SIG-M5 treated with dmso at 0.1 percent for 504 hours (cell line): ENCODE results near the gene NR6A1.

ENCODE experiments used
- DNase-seq: peaks from one replicate; lab custom pipeline; 2025; ENCODE audit not compliant: unreplicated experiment; lab: John Stamatoyannopoulos, UW

Gene NR6A1

DNA sequence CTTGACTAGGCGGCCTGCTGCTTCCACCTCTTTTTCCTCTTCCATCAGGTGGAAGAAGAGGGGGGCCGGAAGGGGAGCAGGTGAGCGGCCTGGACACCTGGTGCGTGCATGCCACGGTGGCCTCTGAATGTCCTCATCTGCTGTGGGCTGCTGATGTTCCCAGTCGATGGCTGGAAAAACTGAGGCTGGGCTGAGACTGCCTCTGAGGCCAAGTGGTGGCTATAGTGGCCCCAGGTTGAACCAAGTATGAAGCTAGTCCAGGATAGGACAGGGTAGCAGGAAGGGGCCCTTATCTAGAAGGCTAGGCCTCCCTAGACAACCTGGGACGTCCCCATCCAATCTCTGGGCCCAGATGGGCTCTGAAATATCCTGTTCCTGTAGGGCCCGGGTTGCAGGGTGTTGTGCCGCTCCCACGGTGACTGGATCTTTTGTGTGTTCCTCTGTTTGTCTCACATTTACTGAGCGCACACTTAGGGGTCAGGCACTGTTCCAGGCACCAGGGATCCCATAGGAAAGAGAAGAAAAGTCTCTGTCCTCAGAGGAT is 263.2 kb downstream of the NR6A1 start:
- DNase-seq, result no peak

DNA sequence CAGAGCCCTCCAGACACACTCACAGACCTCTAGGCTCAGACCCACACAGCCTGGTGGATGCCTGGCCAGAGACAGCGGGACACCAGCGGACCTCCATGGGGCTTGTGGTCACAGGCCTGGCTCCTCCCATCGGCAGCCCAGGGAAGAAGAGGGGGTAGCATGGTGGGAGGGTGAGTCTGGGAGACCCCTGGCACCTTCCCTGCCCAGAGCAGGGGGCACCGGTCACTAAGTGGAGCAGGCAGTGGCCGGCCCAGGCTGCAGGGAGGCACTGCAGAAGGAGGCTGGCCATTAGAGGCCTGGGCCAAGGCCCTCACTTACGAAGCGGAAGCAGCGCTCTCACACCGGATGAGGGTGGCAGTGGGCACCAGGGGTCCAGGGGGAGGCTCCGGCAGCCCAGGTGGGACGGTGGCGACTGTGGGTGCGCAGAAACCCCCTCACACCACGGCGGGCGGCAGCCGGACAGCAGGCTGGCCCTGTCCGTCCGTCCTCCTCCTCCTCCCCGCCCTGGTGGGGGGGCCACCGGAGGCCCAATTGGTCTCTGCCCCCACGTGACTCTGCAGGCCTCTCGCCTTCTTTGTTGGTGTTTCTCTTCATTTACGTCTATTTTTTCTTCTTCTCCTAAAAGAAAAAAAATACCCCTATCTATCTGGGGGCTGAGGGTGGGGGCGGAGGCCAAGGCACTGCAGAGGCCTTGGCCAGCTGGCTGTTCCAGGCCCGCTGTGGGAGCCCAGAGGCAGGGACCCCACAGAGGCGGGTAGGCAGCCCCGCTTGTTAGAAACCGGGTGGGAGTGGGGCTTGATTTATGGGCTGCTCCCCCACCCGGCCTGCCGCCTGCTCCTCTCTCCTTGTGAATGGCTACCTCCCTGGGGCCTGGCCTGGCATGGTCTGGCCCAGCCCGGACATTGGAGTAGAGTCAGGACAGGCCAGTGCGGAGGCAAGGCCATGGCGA is 263.9 kb downstream of the NR6A1 start, which contains the start of gene NR5A1:
Gene NR5A1 (minus strand): TSS at position 469 of the 949 bp plus-strand sequence. CDS start 4,004 bp downstream, outside the sequence.
- DNase-seq, result no peak

DNA sequence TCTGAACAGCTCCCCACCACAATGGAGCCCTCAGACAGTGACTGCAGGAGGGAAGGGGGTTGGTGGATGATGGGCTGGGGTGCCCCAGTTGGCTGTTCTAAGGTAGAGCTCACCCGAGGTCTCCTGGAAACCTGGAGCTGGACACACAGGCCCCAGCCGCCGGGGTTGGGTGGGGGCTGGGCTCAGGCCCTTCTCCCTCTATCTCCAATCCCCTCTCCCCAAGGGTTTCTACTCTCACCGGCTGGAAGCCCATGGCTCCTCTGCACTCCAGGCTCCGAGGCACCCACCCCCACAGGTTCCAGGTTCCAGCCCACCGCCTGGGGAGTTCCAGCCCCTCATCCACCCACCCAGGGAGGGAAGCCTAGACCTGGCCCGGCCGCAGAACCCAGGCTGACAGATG is 264.7 kb downstream of the NR6A1 start:
- DNase-seq, result no peak

DNA sequence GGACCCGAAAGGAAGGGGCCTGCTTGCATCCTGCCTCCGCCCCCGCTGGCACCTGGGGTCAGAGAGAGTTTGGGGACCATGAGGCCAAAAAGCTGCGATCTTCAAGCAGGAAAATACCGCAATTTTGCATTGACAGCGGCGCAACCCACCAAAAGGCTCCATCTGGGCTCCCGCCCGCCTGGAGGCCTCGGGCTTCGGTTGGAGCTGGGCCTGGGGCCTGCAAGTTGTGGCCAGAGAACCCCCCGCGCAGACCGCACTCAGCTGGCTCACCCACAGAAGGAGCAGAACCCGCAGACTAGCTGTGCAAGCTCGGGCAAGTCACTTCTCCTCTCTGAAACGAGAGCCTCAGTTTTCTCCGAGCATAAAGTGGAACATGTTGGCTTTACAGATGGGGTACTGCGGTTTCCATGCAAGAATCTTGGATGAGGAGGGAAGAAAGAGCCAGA is 265.2 kb downstream of the NR6A1 start:
- DNase-seq, result no peak

DNA sequence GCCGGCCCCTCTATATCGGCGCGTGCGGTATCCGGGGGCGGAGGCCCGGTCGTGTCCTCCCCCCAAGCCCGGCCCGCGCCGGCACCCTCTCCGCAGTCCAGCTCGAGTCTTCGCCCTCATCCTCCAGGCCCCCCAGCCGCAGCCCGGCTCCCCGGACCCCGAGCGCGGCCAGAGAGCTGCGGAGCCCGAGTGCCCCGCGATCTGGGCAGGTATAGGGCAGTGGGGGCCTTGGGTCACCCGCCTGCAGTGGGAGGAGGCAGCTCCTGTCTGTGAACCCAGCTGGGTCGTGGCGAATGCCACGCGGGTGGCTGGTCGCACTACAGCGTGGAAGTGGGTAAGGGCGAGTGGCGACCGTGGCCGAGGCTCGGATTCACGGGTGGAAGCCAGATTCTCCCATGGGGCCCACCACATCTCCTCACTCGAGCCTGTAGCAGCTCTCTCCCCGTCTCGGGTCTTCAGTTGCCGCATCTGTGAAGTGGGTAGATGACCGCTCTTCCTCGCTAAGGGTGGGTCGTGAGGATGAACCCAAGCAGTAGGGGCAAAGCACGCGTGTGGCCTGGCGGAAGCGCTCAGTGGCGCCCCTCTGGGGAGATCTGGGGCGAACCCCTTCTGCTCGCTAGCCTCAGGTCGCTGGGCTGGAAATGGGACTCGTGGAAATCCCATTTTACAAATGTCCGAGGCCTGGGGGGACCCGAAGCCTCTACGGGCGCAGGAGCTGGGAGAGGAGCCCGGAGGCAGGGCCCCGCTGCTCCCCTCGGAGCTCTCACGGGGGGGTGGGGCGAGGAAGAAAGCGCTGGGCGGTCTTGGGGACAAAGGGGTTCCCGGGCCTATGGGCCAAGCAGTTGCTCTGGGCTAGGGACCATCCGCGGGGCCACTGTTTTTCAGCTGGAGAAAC is 265.9 kb downstream of the NR6A1 start:
- no peak for DNase-seq

DNA sequence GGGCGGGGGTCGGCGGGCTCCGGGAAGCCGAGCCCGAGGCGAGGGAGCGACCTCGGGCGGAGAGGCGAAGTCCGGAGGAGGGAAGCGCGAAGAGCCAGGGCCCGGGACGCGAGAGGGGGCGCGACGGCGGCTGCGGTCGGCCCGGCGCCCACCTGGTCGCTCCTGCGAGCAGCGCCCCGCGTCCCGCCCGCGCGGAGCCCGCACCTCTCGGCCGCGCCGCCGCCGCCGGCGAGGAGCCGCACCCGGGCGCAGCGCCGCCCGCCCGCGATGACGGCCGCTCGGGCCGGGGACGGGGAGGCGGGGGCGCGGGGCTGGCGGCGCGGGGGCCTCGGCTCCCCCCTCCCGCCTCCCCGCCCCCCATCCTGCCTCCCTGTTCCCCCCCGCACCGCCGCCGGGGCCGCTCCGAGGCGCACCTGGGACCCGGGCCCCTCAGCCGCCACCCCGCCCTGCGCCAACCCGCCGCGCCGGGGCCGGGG is 266.5 kb downstream of the NR6A1 start:
- DNase-seq, result no peak

DNA sequence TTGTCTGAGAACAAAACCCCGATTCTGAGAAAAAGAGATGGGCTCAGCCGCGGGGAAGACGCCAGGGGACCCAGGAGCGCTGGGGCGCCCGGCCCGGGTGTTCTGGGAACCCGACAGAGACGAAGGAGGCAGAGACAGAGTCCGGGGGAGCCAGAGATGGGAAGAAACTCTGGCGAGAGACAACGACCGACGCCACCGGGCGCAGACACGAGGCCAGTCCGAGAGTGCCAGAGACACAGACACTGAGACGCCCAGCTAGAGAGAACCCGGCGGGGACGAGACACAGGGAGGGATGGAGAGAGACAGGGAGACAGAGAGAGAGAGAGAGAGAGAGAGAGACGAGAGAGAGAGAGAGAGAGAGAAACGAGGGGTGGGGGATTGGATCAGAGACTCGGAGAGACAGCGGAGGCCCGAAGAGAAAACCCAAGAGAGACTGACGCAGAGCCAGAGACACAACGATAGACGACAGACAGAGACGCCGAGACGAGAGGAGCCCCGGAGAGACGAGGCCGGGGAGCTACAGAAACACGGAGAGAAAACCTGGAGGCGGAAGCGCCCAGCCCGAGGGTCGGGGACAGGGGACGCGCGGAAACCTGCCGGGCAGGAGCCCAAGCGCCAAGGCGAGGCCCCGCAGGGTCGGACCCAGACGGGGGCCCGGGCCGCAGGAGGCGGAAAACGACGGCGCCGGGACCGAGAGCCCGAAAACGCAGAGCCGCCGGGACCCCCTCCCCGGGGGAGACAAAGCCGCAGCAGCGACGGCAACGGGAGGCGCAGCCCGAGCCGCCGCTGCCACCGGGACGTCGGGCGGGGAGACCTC is 267.2 kb downstream of the NR6A1 start:
- DNase-seq, result no peak

DNA sequence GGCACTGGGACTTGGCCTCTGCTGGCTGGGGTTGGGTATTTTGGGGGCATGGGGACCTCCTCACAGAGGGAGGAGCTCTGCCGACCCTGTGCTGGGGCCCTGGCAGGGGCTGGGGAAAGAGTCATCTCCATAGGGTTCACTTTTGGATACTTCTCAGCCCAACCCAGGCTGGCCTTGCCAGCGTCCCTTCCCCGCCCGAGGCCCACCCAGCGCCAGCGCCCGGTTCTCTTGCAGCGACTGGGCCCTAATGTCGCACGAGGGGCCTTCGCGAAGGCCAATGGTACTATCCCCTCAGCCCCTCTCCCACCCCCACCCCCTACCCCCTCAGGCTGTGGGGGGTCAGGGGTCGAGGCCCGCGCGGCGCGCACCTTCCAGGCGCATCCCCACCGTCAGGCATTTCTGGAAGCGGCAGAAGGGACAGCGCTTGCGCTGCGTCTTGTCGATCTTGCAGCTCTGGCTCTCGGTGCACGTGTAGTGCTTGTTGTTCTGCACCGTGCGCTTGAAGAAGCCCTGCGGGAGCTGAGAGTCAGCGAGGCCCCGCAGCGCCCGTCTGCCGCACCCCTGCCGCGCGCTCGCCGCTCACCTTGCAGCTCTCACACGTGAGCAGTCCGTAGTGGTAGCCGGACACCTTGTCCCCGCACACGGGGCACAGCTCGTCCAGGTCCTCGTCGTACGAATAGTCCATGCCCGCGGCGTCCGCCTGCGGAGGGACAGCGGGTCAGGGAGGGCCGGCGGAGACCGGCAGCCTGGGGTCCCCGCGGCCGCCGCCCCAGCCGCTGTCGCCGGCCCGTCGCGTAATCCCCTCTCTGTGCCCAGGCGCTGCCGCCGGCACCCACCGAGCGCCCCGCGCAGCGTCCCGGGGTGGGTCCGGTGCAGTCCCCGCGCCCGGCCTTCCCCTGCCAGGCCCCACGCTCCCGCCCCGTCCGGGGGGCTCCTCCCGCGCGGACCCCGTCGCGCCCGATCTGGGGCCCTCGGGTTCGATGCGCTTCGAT is 268.1 kb downstream of the NR6A1 start:
- no peak for DNase-seq

DNA sequence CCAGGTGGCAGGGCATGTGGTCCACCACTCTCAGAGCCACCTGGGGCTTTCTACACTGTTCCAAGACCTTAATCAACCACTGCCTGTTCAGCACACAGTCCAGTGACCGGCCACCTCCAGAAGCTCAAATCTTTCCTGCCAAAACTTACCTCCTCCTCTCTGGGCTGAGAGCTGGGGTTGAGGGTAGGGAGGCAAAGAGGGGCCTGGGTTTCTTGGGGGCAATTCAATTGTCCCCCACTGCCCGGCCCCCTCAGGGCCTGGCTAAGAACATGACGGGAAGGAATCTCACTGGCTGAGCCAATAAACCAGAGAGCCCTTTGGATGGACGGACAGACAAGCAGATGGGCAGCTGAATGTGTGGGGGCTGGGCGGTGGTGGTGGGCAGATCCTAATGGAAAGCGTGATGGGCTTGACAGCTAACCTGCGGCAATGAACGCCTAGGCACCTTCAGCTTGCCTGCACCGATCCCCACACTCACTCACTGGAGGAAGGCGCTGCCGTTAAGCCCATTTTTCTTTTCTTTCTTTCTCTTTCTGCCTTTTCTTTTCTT is 269.3 kb downstream of the NR6A1 start:
- no peak for DNase-seq

DNA sequence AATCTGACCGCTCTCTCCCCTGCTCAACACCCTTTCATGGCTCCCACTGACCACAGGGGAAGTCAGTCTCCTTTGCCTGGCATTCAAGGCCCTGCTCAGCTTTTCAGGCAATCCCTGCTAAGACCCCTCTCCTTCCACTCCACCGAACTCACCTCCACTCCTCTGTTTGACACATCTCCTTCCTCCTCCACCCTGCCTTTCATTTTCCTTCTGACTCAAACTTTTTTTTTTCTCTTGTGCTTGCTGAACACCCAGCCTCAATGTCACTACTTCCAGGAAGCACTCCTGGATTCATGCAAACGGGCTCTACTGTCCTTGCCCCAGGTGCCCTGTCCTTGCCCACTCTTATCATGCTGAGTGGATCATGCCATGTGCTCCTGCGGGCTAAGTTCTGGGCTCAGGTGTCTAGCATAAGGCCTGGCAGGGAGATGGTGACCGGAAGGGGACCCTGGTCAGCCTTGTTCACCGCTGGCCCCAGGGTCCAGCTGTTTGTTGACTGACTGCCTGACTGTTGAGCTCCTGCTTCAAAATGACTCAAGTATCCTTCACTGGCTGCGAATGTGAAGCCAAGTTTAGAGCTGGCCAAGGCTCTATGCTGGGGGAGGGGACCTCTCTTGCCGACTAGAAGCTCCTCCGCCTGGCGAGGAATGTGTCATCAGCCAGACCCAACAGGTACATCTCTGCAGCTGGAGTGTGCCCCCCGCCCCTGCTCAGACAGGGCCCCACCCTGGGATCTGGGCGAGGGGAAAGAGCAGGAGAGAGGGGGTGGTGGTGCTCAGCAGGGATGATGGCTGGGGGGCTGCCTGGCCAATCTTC is 270.1 kb downstream of the NR6A1 start:
- no peak for DNase-seq

DNA sequence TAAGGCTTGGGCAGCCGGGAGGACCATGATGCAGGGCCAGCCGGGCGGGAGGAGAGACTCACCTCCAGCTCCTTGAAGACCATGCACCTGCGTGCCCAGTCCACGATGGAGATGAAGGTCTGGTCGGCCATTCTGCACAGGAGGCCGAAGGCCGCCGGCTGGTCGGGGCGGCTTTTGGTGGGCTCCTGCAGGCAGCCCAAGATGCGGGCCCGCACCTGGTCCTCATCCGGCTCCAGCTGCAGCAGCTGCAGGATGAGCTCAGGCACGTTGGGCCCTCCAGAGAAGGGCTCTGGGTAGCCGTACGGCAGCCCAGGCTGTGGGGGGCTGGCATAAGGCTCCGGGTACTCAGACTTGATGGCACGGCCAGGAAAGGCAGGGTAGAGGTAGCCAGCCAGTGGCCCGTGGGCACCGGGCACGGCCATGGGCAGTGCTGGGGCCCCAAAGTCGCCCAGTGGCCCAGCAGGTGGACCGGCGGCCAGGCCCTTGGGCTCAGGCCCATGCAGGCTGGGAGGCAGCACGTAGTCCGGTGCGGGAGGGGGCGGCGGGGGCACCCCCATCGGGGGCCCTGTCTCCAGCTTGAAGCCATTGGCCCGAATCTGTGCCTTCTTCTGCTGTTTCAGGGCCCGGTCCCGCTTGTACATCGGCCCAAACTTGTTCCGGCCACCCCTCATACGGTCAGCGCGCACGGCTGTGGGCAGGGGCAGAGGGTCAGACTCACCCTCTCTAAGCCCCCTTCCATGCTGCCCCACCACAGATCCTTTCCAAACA is 270.9 kb downstream of the NR6A1 start:
- no peak for DNase-seq

DNA sequence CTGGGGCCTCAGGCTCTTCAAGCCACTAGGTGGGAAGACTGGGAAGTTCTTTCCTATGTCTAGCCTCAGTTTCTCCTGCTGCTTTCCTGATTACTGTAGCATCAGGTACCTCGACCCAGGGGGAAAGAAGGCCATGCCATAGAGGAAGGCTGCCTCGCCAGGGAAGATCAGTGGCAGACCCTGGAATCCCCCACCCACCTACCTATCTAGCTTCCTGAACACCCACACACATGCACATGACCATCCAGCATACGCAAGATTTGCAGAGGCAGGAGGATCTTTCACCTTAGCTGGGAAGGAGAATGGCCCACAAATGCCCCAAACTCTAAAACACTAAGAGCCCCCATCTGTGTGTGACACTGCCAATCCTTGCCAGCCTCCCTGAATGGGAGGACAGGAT is 271.9 kb downstream of the NR6A1 start:
- no peak for DNase-seq

DNA sequence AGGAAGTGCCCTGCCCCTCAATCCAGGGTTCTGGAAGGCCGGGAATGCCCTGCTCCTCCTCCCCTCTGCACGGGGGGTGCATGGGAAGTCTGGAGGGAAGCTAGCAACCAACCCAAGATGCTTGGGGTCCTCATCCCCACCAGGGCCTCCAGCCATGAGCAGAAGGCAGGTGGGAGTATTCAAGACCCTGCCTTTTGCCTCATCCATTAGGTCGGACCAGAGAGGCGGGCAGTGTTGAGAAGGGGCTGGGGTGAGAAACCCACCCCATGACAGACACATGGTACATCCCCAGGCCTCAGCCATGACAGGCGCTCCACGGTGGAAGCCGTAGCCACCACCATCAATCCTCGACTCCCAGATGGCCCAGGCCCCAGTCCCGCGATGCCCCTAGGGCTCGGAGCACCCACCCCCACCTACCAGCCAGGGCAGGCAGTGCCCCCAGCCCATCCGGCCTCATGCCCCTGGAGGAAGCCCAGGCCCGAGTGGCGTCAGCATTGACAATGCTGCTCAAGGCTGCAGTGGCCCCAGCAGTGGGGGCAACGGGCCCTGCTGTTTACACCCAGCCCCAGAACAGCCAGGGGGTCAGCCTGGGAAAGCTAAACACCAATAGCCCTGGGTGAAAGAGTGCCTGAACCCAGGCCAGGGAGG is 272.5 kb downstream of the NR6A1 start:
- DNase-seq, result no peak

DNA sequence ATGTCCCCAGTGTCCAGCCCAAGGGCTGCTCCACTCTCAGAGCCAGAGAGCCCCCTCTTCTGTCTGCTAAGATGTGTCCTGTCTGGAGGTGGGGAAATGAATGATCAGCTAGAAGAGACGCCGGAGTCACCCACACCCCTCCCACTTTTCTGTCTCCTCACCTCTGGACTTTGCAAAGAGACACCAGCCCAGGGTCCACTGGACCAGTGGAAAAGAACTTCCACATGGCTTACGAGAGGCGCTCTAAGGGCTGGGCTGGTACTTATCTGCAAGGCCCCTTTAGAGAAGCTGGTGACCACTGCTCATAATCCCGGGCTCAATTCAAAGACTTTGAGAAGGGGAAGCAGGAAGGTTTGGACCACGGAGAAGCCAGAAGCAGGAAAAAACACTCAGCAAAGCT is 273.1 kb downstream of the NR6A1 start:
- no peak for DNase-seq

DNA sequence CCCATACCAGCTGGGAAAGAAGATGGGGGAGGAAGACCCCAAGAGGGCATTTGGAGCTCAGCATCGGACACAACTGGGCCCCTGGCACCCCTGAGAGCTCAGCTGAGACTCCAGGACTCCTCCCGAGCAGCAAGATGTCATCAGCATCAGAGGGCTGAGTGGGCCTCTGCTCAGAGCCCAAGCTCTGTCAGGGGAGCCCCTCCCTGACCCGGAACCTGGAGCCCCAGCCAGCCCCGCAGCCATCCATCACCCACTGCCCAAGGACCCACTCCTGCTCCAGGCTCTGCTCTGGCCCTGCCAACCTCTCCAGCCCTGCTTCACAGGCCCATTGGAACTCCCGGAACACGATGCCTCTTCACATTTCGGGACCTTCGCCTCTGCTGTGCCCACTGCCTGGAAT is 273.7 kb downstream of the NR6A1 start:
- DNase-seq, result no peak

DNA sequence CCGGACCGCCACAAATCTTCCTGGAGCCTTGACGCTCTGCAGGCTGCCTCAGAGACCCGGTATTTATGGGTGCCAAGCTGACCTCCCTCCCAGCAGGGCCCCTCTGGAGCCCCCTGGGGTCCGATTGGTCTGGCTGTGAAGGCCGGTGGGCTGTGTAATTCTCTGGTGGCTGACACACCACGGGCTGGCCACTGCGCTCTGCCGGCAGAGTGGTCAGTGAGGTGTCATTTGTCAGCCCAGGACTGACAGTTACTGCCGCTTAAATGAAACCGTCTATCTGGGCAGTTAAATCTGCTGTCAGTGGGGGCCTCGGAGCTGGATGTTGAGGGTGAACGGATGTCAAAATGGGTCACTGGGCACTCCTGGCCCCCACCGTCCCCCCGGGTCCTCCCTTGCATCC is 274.6 kb downstream of the NR6A1 start:
- no peak for DNase-seq

DNA sequence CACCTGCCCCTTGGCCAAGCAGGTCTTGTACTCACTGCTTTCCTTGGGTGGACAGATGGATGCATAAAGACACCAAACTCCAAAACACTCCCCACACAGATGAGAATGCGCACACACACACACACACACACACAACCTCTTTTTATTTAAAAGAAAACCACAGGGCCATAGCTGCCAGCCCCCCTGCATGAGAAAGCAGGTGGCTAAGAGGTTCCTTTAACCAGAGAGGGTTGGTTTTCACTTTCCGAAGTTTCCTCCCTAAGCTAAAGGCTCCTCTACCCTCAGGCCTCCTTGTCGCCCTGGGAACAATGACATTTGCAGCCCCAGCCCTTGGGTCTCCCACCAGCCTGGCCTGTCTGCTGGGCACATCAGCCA is 275.0 kb downstream of the NR6A1 start:
- no peak for DNase-seq
